ENCODE data around the gene ZFAND3. TPM values are rescaled to one million over a fixed set of nuclear protein-coding genes. Genes with fewer than 3 reads are reported as not detected.

Gene ZFAND3
- total and polyA plus RNA-seq, 2 donors (not counting 3 experiments of a cell fraction or from before 2014, with no cell fraction given): 15.4 to 54.2 TPM

DNA sequence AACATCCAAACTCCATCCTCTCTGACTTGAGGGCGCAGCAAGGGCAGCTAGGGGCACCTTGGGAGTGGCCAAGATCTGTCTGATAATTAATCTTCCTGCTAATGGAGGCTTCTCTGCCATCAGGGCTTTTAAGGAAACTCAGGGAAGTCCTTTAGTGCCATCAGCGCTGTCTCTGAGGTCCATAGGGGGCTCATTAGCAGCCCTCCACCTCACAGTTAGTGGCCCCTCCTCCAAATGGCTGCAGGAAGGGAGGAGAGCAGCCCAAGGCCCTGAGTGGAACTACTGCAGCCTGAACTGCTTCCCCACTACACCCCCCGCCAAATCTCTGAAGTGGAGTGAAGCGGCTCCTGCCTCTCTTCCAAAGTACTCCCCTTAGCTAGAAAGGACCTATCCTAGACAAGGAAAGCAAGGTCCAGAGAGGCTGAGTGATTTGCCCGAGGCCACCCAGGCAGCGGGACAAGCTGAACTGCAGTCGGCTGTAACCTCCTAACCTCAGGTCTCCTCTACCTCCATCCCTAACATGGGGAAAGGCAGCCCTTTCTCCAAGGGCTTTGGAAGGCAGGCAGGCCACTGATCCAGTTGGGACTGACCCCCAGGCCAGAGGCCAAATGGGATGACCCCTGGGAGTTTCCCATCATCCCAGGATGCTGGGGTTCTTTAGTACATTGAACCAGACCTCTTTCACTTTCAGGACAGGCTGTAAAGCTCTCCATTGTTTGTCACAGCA is 39.5 kb upstream of the ZFAND3 start:
- Histone ChIP-seq H3K79me2 (ENCODE audit: control insufficient read depth, insufficient read depth, low read length) (no peaks in the 10 kb centered on the region), H2AFZ (ENCODE audit: low read depth, low read length) (no peak overlapping the region), H3K9ac (replicated peaks; ENCODE audit: extremely low read depth, insufficient read depth, low read length) (no peak overlapping the region), H3K4me3 (replicated peaks in 1 of 3; ENCODE audit: insufficient read depth in 1 of 3, low read depth in 1 of 3, low read length in 3 of 3) (no peak overlapping the region), H3K36me3 (ENCODE audit: control insufficient read depth in 2 of 2, extremely low read depth in 1 of 2, insufficient read depth in 2 of 2, low read length in 2 of 2) (no peaks in the 10 kb centered on the region), H3K4me1 (ENCODE audit: control insufficient read depth, extremely low read depth, insufficient read depth, low read length) (peaks cover 10% of the 10 kb centered on the region), H4K20me1 (replicated peaks; ENCODE audit: control insufficient read depth, extremely low read depth, insufficient read depth, low read length) (no peaks in the 10 kb centered on the region), H3K27me3 (ENCODE audit: control insufficient read depth in 2 of 2, insufficient read depth in 2 of 2, low read length in 2 of 2) (peaks cover 11 to 14% of the 10 kb centered on the region in 2 experiments), H3K27ac (ENCODE audit: insufficient read depth, low read depth, low read length) (no peak overlapping the region), H3K4me2 (ENCODE audit: insufficient read depth, low read length) (no peak overlapping the region), H3K9me3 (replicated peaks; ENCODE audit: control insufficient read depth, insufficient read depth, low read length) (no peaks in the 10 kb centered on the region), H3K9me1 (replicated peaks; ENCODE audit: control insufficient read depth, extremely low read depth, insufficient read depth, low read length) (no peaks in the 10 kb centered on the region)
- POLR2A ChIA-PET: no interaction called here
- no peak for FAIRE-seq
- dilution Hi-C loops (cut with MboI; ENCODE audit: extremely low pct_ligation_motif_present, low sequenced_read_pairs): no loop called here
- CTCF ChIA-PET: interaction anchor here (4.3 kb wide), 1 partner anchor 12 kb away, joined by 32 read pairs; no protein-coding TSS in a partner anchor
- DNase-seq (ENCODE audit: low read depth, low spot score): no peak
- intact Hi-C loops (cut with micrococcal nuclease): loop anchor here (5.0 kb wide), 1 partner anchor 73 kb away; no protein-coding TSS in a partner anchor
- no TSS peak for BruUV-seq (replicated peaks)
- no peak for TF ChIP-seq GATA2 (IDR thresholded peaks at IDR 0.05; ENCODE audit: insufficient read depth, insufficient read length, low read depth, low read length)

DNA sequence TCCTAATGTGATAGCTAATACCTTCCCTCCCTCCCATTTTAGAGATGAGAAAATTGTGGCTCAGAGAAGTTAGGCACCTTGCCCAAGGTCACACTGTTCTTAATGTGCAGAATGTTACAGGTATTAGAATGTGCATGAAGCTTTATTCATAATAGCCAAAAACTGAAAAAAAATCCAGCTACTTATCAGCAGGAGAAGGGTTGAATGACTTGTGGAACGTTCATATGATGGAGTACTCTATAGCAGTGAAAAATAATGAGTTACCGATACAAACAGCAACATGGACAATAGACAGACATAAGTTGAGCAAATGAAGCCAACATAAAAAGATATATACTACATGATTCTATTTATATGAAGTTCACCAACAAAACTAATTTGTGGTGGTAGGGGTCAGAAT is 37.7 kb upstream of the ZFAND3 start:
- BruUV-seq (replicated peaks): no TSS peak
- Histone ChIP-seq H3K27ac (ENCODE audit: insufficient read depth, low read depth, low read length) (no peak overlapping the region), H3K9ac (replicated peaks; ENCODE audit: extremely low read depth, insufficient read depth, low read length) (no peak overlapping the region), H3K27me3 (ENCODE audit: control insufficient read depth in 2 of 2, insufficient read depth in 2 of 2, low read length in 2 of 2) (peaks cover 3 to 7% of the 10 kb centered on the region in 2 experiments), H3K36me3 (ENCODE audit: control insufficient read depth in 2 of 2, extremely low read depth in 1 of 2, insufficient read depth in 2 of 2, low read length in 2 of 2) (no peaks in the 10 kb centered on the region), H3K79me2 (ENCODE audit: control insufficient read depth, insufficient read depth, low read length) (no peaks in the 10 kb centered on the region), H3K4me1 (ENCODE audit: control insufficient read depth, extremely low read depth, insufficient read depth, low read length) (peaks cover 10% of the 10 kb centered on the region), H3K9me1 (replicated peaks; ENCODE audit: control insufficient read depth, extremely low read depth, insufficient read depth, low read length) (no peaks in the 10 kb centered on the region), H3K4me3 (replicated peaks in 1 of 3; ENCODE audit: insufficient read depth in 1 of 3, low read depth in 1 of 3, low read length in 3 of 3) (no peak overlapping the region), H3K9me3 (replicated peaks; ENCODE audit: control insufficient read depth, insufficient read depth, low read length) (no peaks in the 10 kb centered on the region), H3K4me2 (ENCODE audit: insufficient read depth, low read length) (no peak overlapping the region), H2AFZ (ENCODE audit: low read depth, low read length) (no peak overlapping the region), H4K20me1 (replicated peaks; ENCODE audit: control insufficient read depth, extremely low read depth, insufficient read depth, low read length) (no peaks in the 10 kb centered on the region)
- dilution Hi-C loops (cut with MboI; ENCODE audit: extremely low pct_ligation_motif_present, low sequenced_read_pairs): no loop called here
- FAIRE-seq (no peak), DNase-seq (ENCODE audit: low read depth, low spot score) (no peak)
- POLR2A ChIA-PET: no interaction called here
- TF ChIP-seq POLR2AphosphoS5 (IDR thresholded peaks at IDR 0.05; ENCODE audit: insufficient read depth, low read depth, low read length) (no peak), EZH2 (IDR thresholded peaks at IDR 0.05; ENCODE audit: borderline replicate concordance, low read depth, low read length, severe bottlenecking) (no peak), JUN (IDR thresholded peaks at IDR 0.05; ENCODE audit: borderline replicate concordance, insufficient read depth, insufficient read length, low read depth) (no peak), GATA2 (IDR thresholded peaks at IDR 0.05; ENCODE audit: insufficient read depth, insufficient read length, low read depth, low read length) (no peak), FOS (IDR thresholded peaks at IDR 0.05; ENCODE audit: borderline replicate concordance, insufficient read depth, low read length) (no peak), POLR2A (IDR thresholded peaks at IDR 0.05; ENCODE audit: low read depth, low read length) (no peak), MYC (IDR thresholded peaks at IDR 0.05; ENCODE audit: low read depth, low read length) (no peak)
- TF ChIP-seq, protein P1, sequence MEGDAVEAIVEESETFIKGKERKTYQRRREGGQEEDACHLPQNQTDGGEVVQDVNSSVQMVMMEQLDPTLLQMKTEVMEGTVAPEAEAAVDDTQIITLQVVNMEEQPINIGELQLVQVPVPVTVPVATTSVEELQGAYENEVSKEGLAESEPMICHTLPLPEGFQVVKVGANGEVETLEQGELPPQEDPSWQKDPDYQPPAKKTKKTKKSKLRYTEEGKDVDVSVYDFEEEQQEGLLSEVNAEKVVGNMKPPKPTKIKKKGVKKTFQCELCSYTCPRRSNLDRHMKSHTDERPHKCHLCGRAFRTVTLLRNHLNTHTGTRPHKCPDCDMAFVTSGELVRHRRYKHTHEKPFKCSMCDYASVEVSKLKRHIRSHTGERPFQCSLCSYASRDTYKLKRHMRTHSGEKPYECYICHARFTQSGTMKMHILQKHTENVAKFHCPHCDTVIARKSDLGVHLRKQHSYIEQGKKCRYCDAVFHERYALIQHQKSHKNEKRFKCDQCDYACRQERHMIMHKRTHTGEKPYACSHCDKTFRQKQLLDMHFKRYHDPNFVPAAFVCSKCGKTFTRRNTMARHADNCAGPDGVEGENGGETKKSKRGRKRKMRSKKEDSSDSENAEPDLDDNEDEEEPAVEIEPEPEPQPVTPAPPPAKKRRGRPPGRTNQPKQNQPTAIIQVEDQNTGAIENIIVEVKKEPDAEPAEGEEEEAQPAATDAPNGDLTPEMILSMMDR (IDR thresholded peaks at IDR 0.05; ENCODE audit: extremely low read depth in 1 of 2, insufficient read depth in 1 of 2, low read depth in 1 of 2, low read length in 2 of 2): no peak
- TF ChIP-seq, protein P2, sequence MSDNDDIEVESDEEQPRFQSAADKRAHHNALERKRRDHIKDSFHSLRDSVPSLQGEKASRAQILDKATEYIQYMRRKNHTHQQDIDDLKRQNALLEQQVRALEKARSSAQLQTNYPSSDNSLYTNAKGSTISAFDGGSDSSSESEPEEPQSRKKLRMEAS (IDR thresholded peaks at IDR 0.05; ENCODE audit: insufficient read depth, insufficient read length): no peak
- CTCF ChIA-PET: interaction anchor here (0.7 to 4.3 kb wide), 3 partner anchors 10 to 787 kb away, joined by 3 to 32 read pairs (median 4); no protein-coding TSS in a partner anchor
- intact Hi-C loops (cut with micrococcal nuclease): loop anchor here (5.0 kb wide), 1 partner anchor 74 kb away; no protein-coding TSS in a partner anchor
